ENCODE measurements around the gene NELL2.

GRCh38 chr12:44526655-44527182 is 349.4 kb downstream of the NELL2 start:
- TF ChIP-seq POLR2A (IDR thresholded peaks at IDR 0.05) = no peak
- no peak for TF ChIP-seq CTCF (IDR thresholded peaks at IDR 0.05)
- no peak for TF ChIP-seq POLR2AphosphoS5 (IDR thresholded peaks at IDR 0.05; ENCODE audit: insufficient read depth in 1 of 2, low read depth in 1 of 2)

All from vagina (tissue), 2 donors.